ENCODE data around the gene MRM2.

Gene MRM2

DNA sequence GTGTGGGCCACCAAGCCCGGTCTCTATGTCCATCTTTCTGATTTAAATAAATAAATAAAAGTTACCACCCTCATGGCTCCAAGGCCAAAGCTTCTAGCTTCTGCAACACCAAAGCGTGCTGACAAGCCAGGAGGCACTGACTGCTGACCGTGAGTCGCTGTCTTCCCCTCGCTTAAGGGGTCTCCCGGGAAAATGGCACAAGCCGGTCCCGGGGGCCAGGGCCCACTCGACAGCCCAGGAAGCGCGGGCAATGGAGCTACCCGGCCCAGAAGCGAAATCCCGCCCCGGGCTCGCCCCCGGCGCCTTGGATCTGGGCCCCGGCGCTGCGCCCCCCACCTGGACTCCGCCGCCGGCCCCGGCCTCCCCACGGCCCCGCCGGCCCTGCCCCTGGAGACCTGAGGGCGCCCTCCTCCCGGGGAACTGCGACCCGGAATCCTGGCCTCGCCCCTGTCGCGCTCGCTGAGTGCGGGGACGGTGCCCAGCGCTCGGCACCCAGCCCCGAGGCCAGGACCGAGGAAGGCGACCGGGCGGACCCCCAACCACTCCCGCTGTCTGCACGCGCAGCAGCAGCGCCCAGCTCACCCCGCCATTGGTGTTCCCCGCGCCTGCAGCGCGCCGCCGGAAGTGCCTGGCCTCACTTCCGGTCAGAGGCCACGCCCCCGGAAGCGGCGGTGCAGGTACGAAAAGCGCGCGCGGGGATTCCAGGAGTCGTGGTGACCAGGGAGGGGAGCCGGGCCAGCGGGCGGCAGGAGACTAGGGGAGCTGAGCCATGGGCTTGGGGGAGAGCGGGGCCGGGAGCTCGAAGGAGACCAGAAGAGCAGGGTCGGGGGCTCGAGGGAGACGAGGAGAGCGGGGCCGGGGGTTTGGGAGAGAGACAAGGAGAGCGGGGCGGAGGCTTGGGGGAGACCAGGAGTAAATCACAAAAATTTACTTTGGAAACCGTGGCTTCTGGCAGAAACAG lies at the start of gene MRM2, which contains the start of gene NUDT1:
Gene MRM2 (minus strand): TSS at position 626 of the 961 bp plus-strand sequence. CDS start 36 bp downstream, at position 590.
Gene NUDT1 (plus strand): TSS at position 647 of the 961 bp plus-strand sequence. CDS start 2,349 bp downstream, outside the sequence.
- peaks cover 26% of the 10 kb centered on the region for H3K36me3 Mint-ChIP-seq (ENCODE audit: low read depth)
- H3K27me3 Mint-ChIP-seq, result no peaks in the 10 kb centered on the region
- peak within 1 kb of the TSS; percentile 92 for H3K27ac Mint-ChIP-seq
- peaks cover 35% of the 10 kb centered on the region for H3K4me1 Mint-ChIP-seq
- peak within 1 kb of the TSS; percentile 94 for H3K4me3 Mint-ChIP-seq
- no peaks in the 10 kb centered on the region for H3K9me3 Mint-ChIP-seq
- DNase-seq, result peak; percentile 87
- ATAC-seq, result peak; percentile 81

DNA sequence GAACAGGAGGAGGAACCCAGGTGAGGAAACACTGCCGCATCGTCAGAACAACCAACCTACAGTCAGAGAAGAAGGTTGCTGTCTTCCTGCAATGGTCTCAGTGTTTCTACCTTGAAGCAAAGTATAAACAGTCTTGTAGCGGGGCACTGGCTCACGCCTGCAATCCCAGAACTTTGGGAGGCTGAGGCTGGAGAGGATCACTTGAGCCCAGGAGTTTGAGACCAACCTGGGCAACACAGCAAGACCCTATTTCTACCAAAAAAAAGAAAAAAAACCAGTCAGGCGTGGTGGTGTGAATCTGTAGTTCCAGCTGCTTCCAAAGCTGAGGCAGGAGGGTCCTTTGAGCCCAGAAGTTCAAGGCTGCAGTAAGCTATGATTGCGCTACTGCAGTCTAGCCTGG lies 48.9 kb upstream of the MRM2 start:
- H3K4me1 Mint-ChIP-seq, result peaks cover 5% of the 10 kb centered on the region

DNA sequence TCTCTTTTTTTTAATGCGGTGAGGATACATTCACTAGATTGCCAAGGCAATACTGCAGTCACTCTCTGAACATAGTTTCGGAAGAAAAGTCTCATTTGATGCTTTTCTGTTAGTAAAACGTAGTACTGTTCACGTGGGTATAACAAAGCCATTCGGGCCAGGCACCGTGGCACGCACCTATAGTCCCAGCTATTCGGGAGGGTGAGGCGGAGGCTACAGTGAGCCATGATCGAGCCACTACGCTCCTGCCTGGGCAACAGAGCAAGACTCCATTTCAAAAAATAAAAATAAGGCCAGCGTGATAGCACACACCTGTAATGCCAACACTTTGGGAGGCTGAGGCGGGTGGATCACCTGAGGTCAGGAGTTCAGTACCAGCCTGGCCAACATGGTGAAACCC lies 47.6 kb upstream of the MRM2 start:
- no peak overlapping the region for H3K4me3 Mint-ChIP-seq
- H3K36me3 Mint-ChIP-seq (ENCODE audit: low read depth), result peaks cover 2% of the 10 kb centered on the region
- peaks cover 5% of the 10 kb centered on the region for H3K4me1 Mint-ChIP-seq
- no peaks in the 10 kb centered on the region for H3K9me3 Mint-ChIP-seq
- no peaks in the 10 kb centered on the region for H3K27me3 Mint-ChIP-seq
- ATAC-seq, result no peak
- H3K27ac Mint-ChIP-seq, result no peak overlapping the region
- no peak for DNase-seq

More for the DNA sequence above, 48.9 kb upstream of the MRM2 start:
- Mint-ChIP-seq H3K36me3 (ENCODE audit: low read depth) (peaks cover 2% of the 10 kb centered on the region), H3K27me3 (no peaks in the 10 kb centered on the region), H3K27ac (no peak overlapping the region), H3K9me3 (no peaks in the 10 kb centered on the region), H3K4me3 (no peak overlapping the region)
- DNase-seq, result no peak
- ATAC-seq, result no peak

DNA sequence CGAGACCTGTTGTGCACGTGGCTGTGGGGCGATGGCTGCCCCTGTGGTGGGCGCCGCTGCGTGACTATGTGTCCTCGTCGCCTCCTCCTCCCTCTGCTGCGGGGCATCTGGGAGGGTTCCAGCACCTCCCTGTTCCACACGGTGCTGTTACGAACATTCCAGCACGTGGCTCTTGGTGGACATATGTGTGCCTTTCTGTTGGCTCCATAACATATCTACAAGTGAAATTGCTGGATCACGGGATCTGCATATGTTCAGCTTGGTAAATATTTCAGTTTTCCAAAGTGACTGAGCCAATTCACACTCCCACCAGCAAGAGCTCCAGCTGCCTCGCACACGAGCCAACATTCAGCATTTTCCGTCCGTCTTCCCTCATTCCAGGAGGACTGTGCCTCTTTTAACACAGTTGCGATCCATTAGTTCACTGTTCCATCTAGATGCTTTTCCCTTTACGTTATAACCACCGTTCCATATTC lies 47.1 kb upstream of the MRM2 start:
- ATAC-seq (no peak), DNase-seq (no peak)
- H3K27ac Mint-ChIP-seq, result peak overlapping the region; percentile 18
- H3K36me3 Mint-ChIP-seq (ENCODE audit: low read depth), result peaks cover 2% of the 10 kb centered on the region
- H3K27me3 Mint-ChIP-seq, result no peaks in the 10 kb centered on the region
- H3K4me1 Mint-ChIP-seq, result peaks cover 5% of the 10 kb centered on the region
- H3K4me3 Mint-ChIP-seq, result no peak overlapping the region
- no peaks in the 10 kb centered on the region for H3K9me3 Mint-ChIP-seq

DNA sequence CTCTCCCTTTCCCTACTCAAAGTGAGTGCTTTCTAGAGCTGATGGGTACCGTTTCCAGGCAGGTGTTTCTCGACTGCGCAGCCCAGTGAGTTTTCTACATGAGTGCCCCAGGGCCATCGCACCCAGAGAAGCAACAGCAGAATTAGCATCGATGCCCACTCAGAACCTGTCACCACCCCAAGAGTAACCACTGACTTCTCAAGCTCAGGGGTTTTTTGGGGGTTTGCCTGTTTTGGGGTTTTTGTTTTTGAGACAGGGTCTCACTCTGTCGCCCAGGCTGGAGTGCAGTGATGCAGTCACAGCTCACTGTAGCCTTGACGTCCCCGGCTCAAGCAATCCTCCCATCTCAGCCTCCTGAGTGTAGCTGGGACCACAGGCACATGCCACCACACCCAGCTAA lies 46.5 kb upstream of the MRM2 start:
- DNase-seq (no peak), ATAC-seq (peak; percentile 65)
- Mint-ChIP-seq H3K36me3 (ENCODE audit: low read depth) (peaks cover 2% of the 10 kb centered on the region), H3K27me3 (no peaks in the 10 kb centered on the region), H3K4me3 (no peak overlapping the region), H3K27ac (peak overlapping the region; percentile 18), H3K9me3 (no peaks in the 10 kb centered on the region), H3K4me1 (peaks cover 5% of the 10 kb centered on the region)

DNA sequence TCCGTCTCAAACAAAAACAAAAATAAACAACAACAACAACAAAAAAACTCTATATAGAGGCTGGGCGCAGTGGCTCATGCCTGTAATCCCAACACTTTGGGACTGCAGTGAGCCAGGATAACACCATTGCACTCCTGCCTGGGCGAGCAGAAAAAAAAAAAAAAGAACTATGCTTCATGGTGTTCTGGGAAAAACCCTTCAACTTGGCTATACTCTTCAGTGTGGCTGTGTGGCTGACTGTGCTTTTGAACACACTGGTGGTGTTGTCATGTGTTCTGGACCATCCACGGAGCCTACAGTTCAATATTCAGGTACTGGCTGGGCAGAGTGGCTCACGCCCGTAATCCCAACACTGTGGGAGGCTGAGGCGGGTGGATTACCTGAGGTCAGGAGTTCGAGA lies 45.7 kb upstream of the MRM2 start:
- no peak overlapping the region for H3K4me3 Mint-ChIP-seq
- no peaks in the 10 kb centered on the region for H3K27me3 Mint-ChIP-seq
- H3K27ac Mint-ChIP-seq, result no peak overlapping the region
- DNase-seq (no peak), ATAC-seq (no peak)
- H3K4me1 Mint-ChIP-seq, result peaks cover 5% of the 10 kb centered on the region
- no peaks in the 10 kb centered on the region for H3K9me3 Mint-ChIP-seq
- peaks cover 2% of the 10 kb centered on the region for H3K36me3 Mint-ChIP-seq (ENCODE audit: low read depth)

DNA sequence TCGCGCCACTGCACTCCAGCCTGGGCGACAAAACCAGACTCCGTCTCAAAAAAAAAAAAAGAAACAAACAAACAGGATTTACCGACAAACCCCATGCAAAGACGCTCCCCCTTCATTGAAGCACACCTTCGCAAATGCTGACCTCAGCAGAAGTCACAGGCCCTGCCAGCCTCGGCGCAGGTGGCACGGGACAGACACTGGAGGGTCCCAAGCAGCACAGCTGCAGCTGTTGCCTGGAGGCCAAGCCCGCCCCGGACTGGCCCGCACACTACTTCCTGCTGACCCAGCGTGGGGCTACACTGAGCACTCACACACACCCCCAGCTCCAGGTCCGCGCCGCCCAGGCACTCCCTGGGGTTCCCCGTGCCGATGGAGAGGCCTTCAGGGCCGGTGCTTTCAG lies 41.1 kb upstream of the MRM2 start:
- ATAC-seq (no peak), DNase-seq (no peak)
- H3K4me1 Mint-ChIP-seq, result peaks cover 7% of the 10 kb centered on the region
- no peaks in the 10 kb centered on the region for H3K27me3 Mint-ChIP-seq
- no peaks in the 10 kb centered on the region for H3K36me3 Mint-ChIP-seq (ENCODE audit: low read depth)
- H3K4me3 Mint-ChIP-seq, result no peak overlapping the region
- H3K27ac Mint-ChIP-seq, result no peak overlapping the region
- H3K9me3 Mint-ChIP-seq, result no peaks in the 10 kb centered on the region

DNA sequence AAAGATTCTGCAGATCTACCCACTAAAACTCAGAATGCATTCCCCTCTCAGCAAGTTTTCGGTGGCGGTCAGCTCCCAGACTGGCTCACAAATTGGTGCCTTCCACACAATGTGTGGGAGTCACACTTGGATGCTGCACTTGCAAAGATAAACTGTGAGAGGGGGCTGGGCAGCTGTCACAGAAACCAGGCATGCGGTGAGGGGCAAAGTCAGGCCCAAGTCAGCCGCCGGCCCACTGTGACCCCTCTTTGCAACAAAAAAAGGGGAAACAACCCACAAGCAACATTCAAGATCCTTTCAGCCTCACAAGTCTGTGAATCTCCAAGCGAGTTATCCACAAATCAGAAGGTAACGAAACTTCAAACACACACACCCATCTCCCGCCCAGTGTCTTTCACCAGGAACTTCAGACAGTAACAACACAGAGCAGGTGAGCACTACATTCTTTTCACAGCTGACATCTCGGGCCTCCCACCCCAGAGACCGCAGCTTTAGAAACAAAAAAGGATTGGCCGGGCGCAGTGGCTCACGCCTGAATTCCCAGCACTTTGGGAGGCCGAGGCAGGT lies 40.3 kb upstream of the MRM2 start:
- Mint-ChIP-seq H3K9me3 (no peaks in the 10 kb centered on the region), H3K27ac (no peak overlapping the region), H3K4me1 (peaks cover 4% of the 10 kb centered on the region), H3K27me3 (no peaks in the 10 kb centered on the region), H3K4me3 (no peak overlapping the region), H3K36me3 (ENCODE audit: low read depth) (peaks cover under 1% of the 10 kb centered on the region)
- ATAC-seq (no peak), DNase-seq (no peak)

DNA sequence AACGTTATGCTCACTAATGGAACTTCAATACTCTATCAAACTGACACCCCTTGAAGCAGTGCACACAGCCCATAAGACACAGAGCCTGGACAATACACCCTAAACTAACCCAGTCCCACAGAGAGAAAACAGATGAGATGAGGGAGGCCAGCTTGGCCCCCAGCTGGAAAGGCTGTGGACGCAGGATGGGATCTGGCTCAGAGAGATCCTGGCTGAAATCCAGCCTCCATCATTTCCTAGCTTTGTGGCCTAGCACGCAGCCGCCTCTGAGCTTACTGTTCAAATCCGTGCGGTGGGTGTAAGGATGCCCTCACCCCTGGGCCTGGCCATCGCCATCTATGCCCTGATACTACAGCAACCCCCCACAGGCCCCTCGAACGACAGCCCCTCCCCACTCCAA lies 39.5 kb upstream of the MRM2 start:
- Mint-ChIP-seq H3K36me3 (ENCODE audit: low read depth) (peaks cover 3% of the 10 kb centered on the region), H3K27ac (no peak overlapping the region), H3K4me3 (no peak overlapping the region), H3K9me3 (no peaks in the 10 kb centered on the region), H3K27me3 (no peaks in the 10 kb centered on the region), H3K4me1 (peaks cover 4% of the 10 kb centered on the region)
- DNase-seq, result no peak
- no peak for ATAC-seq

DNA sequence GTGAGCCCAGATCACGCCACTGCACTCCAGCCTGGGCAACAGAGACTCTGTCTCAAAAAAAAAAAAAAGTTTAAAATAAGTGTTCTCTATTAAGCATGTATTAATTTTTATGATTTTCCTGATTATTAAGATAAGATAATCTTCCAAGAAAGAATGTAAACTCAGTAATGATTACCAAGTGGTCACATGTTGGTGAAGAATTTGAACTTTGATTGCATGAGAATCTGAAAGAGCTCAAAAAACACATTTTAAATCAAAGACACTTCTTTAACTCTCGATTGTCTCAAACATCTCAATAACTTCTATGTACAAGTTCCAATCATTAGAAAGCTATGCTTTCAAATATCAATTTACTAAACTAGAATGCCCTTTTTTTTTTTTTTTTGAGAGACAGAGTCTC lies 38.4 kb upstream of the MRM2 start:
- DNase-seq, result no peak
- no peak overlapping the region for H3K27ac Mint-ChIP-seq
- H3K27me3 Mint-ChIP-seq, result no peaks in the 10 kb centered on the region
- H3K4me1 Mint-ChIP-seq, result peaks cover 4% of the 10 kb centered on the region
- H3K9me3 Mint-ChIP-seq, result no peaks in the 10 kb centered on the region
- H3K36me3 Mint-ChIP-seq (ENCODE audit: low read depth), result peaks cover 3% of the 10 kb centered on the region
- H3K4me3 Mint-ChIP-seq, result no peak overlapping the region
- ATAC-seq, result no peak

DNA sequence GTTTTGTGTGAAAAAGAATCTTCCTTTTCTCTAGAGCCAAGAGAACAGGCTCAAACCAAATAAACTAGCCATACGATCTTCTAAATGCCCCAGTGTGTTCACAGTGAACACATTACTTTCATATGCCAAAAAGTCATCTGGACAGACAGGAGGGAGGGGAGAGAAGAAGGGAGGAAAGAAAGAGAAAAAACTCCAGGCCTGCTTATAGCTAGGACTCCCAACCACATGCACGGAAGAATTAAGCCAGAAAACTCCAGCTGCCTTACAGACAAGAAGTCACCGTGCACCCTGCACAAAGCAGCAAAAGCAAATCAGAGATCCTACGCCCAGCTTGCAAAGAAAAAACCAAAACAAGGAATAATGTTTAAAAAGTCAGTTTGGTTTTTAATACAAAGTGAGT lies 37.9 kb upstream of the MRM2 start:
- Mint-ChIP-seq H3K27me3 (no peaks in the 10 kb centered on the region), H3K4me3 (no peak overlapping the region), H3K27ac (no peak overlapping the region), H3K9me3 (no peaks in the 10 kb centered on the region), H3K4me1 (peaks cover 4% of the 10 kb centered on the region), H3K36me3 (ENCODE audit: low read depth) (peaks cover 3% of the 10 kb centered on the region)
- ATAC-seq, result no peak
- no peak for DNase-seq

DNA sequence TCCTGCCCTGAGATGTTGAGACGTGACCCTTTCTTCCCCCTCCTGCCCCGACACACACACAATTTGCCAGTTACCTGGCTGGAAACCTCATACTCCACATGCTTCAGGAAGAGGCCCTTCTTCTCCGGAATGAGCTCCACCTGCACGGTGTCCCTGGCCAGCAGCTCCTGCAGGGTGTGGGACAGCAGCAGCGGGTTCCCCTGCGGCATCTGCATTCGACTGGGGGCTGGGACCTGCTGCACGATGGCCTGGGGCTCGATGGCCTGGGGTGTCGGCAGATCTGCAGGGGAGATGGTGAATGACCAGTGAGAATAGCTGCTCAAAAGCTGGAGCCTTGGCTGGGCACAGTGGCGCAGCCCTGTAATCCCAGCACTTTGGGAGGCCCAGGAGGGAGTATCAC lies 36.0 kb upstream of the MRM2 start:
- ATAC-seq, result no peak
- Mint-ChIP-seq H3K27ac (no peak overlapping the region), H3K36me3 (ENCODE audit: low read depth) (peaks cover 4% of the 10 kb centered on the region)

DNA sequence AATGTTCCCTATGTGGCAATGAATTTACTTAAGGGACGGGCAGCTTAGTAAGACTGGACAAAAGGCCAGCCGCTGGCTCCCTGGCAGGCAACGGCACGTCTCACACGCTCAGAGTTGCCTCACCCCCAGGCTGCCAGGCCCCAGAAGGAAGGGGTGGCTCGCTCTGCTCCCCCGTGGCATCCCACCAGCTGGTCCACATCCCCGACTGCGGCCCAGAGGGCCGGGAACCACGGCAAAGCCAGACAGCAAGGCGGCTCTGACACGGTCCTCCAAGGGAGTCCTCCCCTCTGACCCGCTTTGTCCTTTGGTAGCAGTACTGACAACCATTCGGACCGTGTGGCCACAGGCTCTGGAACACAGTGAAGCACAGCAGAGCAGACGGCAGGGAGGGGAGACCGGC lies 34.1 kb upstream of the MRM2 start:
- Mint-ChIP-seq H3K9me3 (no peaks in the 10 kb centered on the region), H3K36me3 (ENCODE audit: low read depth) (peaks cover 9% of the 10 kb centered on the region), H3K4me3 (no peak overlapping the region), H3K27ac (no peak overlapping the region), H3K27me3 (no peaks in the 10 kb centered on the region), H3K4me1 (peaks cover 4% of the 10 kb centered on the region)
- no peak for DNase-seq
- no peak for ATAC-seq

More for the DNA sequence above, 36.0 kb upstream of the MRM2 start:
- Mint-ChIP-seq H3K9me3 (no peaks in the 10 kb centered on the region), H3K4me1 (peaks cover 4% of the 10 kb centered on the region), H3K4me3 (no peak overlapping the region), H3K27me3 (no peaks in the 10 kb centered on the region)
- DNase-seq, result no peak

DNA sequence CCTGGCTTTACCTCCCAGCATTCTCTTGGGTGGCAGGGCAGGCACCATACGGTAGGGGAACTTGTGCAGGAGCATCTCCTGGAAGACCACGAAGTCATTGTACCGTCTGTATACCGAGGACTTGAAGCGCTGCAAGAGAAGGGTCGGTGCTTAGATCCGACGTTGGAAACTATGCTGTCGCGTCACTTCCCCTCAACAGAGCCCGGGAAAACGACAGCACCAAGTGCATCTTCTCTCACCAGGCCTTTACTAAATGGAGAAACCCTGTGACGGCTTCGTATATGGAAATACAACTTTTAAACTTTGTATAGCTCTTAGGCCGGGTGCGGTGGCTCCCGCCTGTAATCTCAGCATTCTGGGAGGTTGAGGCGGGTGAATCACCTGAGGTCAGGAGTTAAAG lies 33.1 kb upstream of the MRM2 start:
- Mint-ChIP-seq H3K27me3 (no peaks in the 10 kb centered on the region), H3K4me1 (peaks cover 4% of the 10 kb centered on the region), H3K9me3 (no peaks in the 10 kb centered on the region), H3K36me3 (ENCODE audit: low read depth) (peaks cover 9% of the 10 kb centered on the region), H3K27ac (no peak overlapping the region), H3K4me3 (no peak overlapping the region)
- no peak for DNase-seq
- no peak for ATAC-seq

DNA sequence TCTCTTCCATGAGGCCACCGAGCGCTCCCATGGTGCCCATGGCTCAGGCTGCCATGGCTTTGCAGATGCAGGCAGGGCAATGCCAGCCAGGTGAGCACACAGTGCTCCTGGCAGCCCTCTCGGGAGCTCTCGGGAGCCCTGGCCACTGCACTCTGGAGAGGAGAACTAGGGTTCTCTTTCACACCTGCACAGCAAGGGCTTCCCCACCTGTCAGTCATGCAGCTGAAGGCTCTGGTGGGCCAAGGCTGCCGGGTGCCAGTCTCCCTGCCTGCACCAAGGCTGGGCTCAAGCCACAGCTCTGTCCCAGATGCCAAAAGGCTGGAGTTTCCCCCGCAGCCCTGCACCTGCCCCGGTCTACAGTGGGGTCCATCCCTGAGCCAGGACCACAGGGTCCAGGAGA lies 32.7 kb upstream of the MRM2 start:
- no peaks in the 10 kb centered on the region for H3K27me3 Mint-ChIP-seq
- DNase-seq (no peak), ATAC-seq (no peak)
- H3K4me3 Mint-ChIP-seq, result no peak overlapping the region
- no peak overlapping the region for H3K27ac Mint-ChIP-seq
- peaks cover 10% of the 10 kb centered on the region for H3K36me3 Mint-ChIP-seq (ENCODE audit: low read depth)
- H3K9me3 Mint-ChIP-seq, result no peaks in the 10 kb centered on the region
- H3K4me1 Mint-ChIP-seq, result peaks cover under 1% of the 10 kb centered on the region
